NT2/D1 (cell line): ENCODE measurements around the gene ABHD18.

Experiments used
- SUZ12 ChIP-seq: IDR thresholded peaks from 2 replicates; pipeline ENCODE4 v1.6.1; 2011; ENCODE audit not compliant: insufficient read length, insufficient read depth; ENCODE audit errors: extremely low read depth
- YY1 ChIP-seq: IDR thresholded peaks from 2 replicates; pipeline ENCODE4 v1.6.1; 2011; ENCODE audit not compliant: insufficient read length, insufficient read depth
- ZNF274 ChIP-seq: IDR thresholded peaks from 2 replicates; pipeline ENCODE4 v1.6.1; 2011; ENCODE audit warnings: mild to moderate bottlenecking, low read depth, low read length

GRCh38 chr4:127995776-127996175 lies 30.6 kb downstream of the ABHD18 start:
- TF ChIP-seq YY1: no peak
- no peak for TF ChIP-seq SUZ12
- TF ChIP-seq ZNF274: no peak
